HEK293 (cell line): ENCODE data around the gene WDR70.

ENCODE experiments used
- ZNF473 ChIP-seq: fragments of 450-650 bp; formaldehyde crosslinking; IDR thresholded peaks from 2 replicates; pipeline ENCODE4 v1.5.1; 2017; ENCODE audit warnings: missing biosample characterization, missing genetic modification characterization
- ZNF558 ChIP-seq: fragments of 450-650 bp; formaldehyde crosslinking; IDR thresholded peaks from 2 replicates; pipeline ENCODE4 v1.5.1; 2016; ENCODE audit warnings: missing biosample characterization, missing genetic modification characterization
- ZNF660 ChIP-seq: fragments of 450-650 bp; IDR thresholded peaks from 2 replicates; pipeline ENCODE4 v1.5.1; 2018; ENCODE audit warnings: missing biosample characterization, mild to moderate bottlenecking, missing genetic modification characterization
- ZNF785 ChIP-seq: fragments of 450-650 bp; formaldehyde crosslinking; IDR thresholded peaks from 2 replicates; pipeline ENCODE4 v1.5.1; 2016; ENCODE audit warnings: missing biosample characterization, missing genetic modification characterization
- TF ChIP-seq, protein P1 (sequence below): fragments of 450-650 bp; formaldehyde crosslinking; IDR thresholded peaks from 2 replicates; pipeline ENCODE4 v1.5.1; 2016; ENCODE audit warnings: missing biosample characterization, missing genetic modification characterization, borderline replicate concordance
- TF ChIP-seq, protein P2 (sequence below): fragments of 450-650 bp; formaldehyde crosslinking; IDR thresholded peaks from 2 replicates; pipeline ENCODE4 v1.5.1; 2016; ENCODE audit warnings: missing biosample characterization, missing genetic modification characterization

DNA sequence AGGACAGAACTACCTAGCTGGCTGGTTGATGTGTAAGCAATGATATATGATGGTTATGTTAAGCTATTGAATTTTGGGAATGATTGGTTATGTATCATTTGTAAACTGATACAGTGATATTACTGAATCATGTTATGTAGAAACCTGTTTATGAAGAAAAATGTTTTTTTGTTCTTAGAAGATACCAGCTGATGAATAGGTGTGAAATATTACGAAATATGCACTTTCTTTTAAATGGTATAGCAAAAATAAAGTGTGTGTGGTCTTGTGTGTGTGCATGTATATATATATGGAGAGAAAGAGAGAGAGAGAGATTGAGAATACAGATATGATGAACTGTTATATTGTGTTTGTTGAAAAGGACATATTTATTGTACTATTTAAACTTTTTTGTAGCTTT lies 164.1 kb downstream of the WDR70 start:
- TF ChIP-seq, protein P1, sequence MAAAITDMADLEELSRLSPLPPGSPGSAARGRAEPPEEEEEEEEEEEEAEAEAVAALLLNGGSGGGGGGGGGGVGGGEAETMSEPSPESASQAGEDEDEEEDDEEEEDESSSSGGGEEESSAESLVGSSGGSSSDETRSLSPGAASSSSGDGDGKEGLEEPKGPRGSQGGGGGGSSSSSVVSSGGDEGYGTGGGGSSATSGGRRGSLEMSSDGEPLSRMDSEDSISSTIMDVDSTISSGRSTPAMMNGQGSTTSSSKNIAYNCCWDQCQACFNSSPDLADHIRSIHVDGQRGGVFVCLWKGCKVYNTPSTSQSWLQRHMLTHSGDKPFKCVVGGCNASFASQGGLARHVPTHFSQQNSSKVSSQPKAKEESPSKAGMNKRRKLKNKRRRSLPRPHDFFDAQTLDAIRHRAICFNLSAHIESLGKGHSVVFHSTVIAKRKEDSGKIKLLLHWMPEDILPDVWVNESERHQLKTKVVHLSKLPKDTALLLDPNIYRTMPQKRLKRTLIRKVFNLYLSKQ: no peak
- TF ChIP-seq ZNF558 (tag by site-specific recombination): no peak
- no peak for TF ChIP-seq ZNF785 (tag by site-specific recombination)
- TF ChIP-seq ZNF473 (tag by site-specific recombination): no peak
- no peak for TF ChIP-seq ZNF660 (tag by site-specific recombination)
- TF ChIP-seq, protein P2, sequence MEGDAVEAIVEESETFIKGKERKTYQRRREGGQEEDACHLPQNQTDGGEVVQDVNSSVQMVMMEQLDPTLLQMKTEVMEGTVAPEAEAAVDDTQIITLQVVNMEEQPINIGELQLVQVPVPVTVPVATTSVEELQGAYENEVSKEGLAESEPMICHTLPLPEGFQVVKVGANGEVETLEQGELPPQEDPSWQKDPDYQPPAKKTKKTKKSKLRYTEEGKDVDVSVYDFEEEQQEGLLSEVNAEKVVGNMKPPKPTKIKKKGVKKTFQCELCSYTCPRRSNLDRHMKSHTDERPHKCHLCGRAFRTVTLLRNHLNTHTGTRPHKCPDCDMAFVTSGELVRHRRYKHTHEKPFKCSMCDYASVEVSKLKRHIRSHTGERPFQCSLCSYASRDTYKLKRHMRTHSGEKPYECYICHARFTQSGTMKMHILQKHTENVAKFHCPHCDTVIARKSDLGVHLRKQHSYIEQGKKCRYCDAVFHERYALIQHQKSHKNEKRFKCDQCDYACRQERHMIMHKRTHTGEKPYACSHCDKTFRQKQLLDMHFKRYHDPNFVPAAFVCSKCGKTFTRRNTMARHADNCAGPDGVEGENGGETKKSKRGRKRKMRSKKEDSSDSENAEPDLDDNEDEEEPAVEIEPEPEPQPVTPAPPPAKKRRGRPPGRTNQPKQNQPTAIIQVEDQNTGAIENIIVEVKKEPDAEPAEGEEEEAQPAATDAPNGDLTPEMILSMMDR (tag by site-specific recombination): no peak
